Subcutaneous adipose tissue (tissue), 4 donors: ENCODE data around the gene ATRIP. TPM values are rescaled to one million over a fixed set of nuclear protein-coding genes. Genes with fewer than 3 reads are reported as not detected.

ENCODE experiments used
- total RNA-seq, 4 donors: library from RNA; depleted of rRNA; stranded (reverse); fragments of >200 nt; gene quantifications; one replicate each; pipeline ENCODE4 v1.1.0, GENCODE V29; 2016
- TF ChIP-seq, protein P1 (sequence below): fragments of 450-650 bp; IDR thresholded peaks from one replicate; pipeline ENCODE4 v1.5.1; 2016; ENCODE audit warnings: low read depth, mild to moderate bottlenecking, control low read depth, antibody characterized with exemption, moderate library complexity

Gene ATRIP
- total RNA-seq, 4 donors from 2014 or later = 4.1 to 10.7 (median 6.0) TPM

DNA sequence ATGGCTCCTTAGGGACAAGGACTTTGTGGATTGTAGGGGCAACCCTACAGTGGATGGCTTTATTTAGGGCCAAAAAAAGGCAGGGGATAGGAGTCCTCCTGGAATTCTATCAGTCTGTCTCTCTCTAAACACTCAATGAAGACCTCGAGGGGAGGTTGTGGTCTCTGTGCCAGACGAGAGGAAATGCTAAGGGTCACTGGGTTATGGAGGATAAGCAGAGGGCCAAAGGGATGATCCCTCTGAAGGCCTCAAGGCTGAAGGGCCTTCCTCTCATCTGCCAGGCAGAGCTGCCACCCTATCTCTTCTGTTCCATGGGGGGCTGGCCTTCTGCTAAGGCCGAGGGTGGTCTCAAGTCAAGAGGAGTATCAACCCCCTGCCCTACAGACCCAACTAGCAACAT, 43.6 kb upstream of the ATRIP start:
- TF ChIP-seq, protein P1, sequence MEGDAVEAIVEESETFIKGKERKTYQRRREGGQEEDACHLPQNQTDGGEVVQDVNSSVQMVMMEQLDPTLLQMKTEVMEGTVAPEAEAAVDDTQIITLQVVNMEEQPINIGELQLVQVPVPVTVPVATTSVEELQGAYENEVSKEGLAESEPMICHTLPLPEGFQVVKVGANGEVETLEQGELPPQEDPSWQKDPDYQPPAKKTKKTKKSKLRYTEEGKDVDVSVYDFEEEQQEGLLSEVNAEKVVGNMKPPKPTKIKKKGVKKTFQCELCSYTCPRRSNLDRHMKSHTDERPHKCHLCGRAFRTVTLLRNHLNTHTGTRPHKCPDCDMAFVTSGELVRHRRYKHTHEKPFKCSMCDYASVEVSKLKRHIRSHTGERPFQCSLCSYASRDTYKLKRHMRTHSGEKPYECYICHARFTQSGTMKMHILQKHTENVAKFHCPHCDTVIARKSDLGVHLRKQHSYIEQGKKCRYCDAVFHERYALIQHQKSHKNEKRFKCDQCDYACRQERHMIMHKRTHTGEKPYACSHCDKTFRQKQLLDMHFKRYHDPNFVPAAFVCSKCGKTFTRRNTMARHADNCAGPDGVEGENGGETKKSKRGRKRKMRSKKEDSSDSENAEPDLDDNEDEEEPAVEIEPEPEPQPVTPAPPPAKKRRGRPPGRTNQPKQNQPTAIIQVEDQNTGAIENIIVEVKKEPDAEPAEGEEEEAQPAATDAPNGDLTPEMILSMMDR = no peak

GRCh38 chr3:48403533-48404439, 42.8 kb upstream of the ATRIP start:
- TF ChIP-seq, protein P1 = no peak

GRCh38 chr3:48404440-48405342, 41.8 kb upstream of the ATRIP start:
- TF ChIP-seq, protein P1 = no peak

GRCh38 chr3:48405343-48405881, 41.1 kb upstream of the ATRIP start:
- TF ChIP-seq, protein P1 = no peak

DNA sequence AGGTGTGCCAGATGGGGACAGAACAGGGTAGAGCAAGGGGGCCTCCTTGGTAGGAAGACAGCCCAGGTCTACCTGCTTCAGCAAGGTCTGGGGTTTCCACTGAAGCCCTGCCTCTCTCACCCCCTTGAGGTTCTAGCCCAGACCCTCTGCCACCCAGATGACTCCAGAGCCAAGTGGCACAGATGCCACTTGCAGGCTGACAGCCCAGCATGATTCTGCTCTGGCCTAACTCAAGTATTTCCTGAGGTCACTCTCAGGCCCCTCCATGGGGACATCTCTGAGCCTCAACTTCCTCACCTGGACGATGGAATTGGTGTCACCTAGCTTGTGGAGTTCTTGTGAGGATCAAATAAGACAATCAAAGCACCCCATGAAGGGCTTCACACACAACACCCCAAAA, 40.6 kb upstream of the ATRIP start:
- TF ChIP-seq, protein P1 = no peak

- TF ChIP-seq, protein P1 = no peak
These were observed 39.8 kb upstream of the ATRIP start for GRCh38 chr3:48406443-48407431.
